HFF-Myc (cell line): ENCODE results near the gene PNPLA2.

Experiments used
- DNase-seq: peaks from one replicate; pipeline ENCODE4 v3.0.0-alpha.2; 2011; ENCODE audit warnings: low read depth; ENCODE audit errors: extremely low read depth
- H3K4me3 ChIP-seq: replicated peaks from 2 replicates; pipeline ENCODE4 v1.5.1; 2011; ENCODE audit warnings: low read depth, mild to moderate bottlenecking, control low read depth, low read length
- TF ChIP-seq, protein P1 (sequence below): IDR thresholded peaks from 2 replicates; pipeline ENCODE4 v1.5.1; 2012; ENCODE audit warnings: mild to moderate bottlenecking, low read depth, low read length, control low read depth; ENCODE audit errors: missing control alignments

PNPLA2 gene

DNA sequence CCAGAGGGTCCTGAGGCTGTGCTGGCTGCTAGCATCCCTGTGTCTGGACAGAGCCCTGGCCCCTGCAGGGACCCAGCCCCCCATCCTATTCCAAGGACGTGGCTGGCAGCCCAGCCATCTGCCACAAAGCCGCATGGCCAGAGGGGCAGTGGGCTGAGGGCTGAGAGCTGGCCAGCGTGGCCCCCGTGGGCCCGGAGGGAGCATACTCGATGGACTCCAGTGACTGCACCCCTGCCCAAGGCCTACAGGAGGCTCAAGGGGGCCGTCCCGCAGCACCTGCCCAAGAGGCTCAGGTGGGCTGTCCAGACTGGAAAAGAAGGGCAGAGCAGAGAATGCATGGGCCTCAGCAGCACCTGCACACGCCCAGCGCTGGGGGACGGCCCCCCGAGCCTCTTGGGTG, 37.1 kb downstream of the PNPLA2 start:
- no peak overlapping the region for H3K4me3 ChIP-seq
- no peak for DNase-seq
- TF ChIP-seq, protein P1, sequence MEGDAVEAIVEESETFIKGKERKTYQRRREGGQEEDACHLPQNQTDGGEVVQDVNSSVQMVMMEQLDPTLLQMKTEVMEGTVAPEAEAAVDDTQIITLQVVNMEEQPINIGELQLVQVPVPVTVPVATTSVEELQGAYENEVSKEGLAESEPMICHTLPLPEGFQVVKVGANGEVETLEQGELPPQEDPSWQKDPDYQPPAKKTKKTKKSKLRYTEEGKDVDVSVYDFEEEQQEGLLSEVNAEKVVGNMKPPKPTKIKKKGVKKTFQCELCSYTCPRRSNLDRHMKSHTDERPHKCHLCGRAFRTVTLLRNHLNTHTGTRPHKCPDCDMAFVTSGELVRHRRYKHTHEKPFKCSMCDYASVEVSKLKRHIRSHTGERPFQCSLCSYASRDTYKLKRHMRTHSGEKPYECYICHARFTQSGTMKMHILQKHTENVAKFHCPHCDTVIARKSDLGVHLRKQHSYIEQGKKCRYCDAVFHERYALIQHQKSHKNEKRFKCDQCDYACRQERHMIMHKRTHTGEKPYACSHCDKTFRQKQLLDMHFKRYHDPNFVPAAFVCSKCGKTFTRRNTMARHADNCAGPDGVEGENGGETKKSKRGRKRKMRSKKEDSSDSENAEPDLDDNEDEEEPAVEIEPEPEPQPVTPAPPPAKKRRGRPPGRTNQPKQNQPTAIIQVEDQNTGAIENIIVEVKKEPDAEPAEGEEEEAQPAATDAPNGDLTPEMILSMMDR, result no peak

DNA sequence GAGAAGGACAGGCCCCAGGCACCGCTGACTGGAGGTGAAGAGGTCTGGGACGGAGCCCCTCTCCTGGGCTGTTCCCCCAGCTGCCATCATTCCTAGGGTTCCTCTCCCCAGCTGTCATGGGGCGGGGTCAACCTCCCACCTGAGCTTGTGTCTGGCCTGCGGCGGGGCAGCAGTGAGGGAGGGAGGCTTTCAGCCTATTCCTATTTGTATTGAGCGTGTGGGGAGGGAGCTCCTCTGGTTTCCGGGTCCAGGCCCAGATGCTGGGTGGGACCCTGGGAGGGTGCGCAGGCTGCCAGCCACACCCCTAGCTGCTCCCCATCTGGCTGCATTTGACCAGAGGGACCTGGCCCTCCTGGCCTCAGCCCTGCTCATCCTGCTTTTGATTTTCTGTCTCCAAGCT, 37.7 kb downstream of the PNPLA2 start:
- H3K4me3 ChIP-seq, result no peak overlapping the region
- no peak for DNase-seq
- TF ChIP-seq, protein P1, result no peak

- TF ChIP-seq, protein P1, result no peak
- H3K4me3 ChIP-seq, result no peak overlapping the region
- DNase-seq, result no peak
Observed at GRCh38 chr11:858053-858761, 39.5 kb downstream of the PNPLA2 start.

GRCh38 chr11:858762-859339, 40.1 kb downstream of the PNPLA2 start:
- H3K4me3 ChIP-seq, result no peak overlapping the region
- DNase-seq, result no peak
- TF ChIP-seq, protein P1, result no peak

- TF ChIP-seq, protein P1, result no peak
- H3K4me3 ChIP-seq, result no peak overlapping the region
- no peak for DNase-seq
Observed at GRCh38 chr11:859394-860131, 40.8 kb downstream of the PNPLA2 start.

DNA sequence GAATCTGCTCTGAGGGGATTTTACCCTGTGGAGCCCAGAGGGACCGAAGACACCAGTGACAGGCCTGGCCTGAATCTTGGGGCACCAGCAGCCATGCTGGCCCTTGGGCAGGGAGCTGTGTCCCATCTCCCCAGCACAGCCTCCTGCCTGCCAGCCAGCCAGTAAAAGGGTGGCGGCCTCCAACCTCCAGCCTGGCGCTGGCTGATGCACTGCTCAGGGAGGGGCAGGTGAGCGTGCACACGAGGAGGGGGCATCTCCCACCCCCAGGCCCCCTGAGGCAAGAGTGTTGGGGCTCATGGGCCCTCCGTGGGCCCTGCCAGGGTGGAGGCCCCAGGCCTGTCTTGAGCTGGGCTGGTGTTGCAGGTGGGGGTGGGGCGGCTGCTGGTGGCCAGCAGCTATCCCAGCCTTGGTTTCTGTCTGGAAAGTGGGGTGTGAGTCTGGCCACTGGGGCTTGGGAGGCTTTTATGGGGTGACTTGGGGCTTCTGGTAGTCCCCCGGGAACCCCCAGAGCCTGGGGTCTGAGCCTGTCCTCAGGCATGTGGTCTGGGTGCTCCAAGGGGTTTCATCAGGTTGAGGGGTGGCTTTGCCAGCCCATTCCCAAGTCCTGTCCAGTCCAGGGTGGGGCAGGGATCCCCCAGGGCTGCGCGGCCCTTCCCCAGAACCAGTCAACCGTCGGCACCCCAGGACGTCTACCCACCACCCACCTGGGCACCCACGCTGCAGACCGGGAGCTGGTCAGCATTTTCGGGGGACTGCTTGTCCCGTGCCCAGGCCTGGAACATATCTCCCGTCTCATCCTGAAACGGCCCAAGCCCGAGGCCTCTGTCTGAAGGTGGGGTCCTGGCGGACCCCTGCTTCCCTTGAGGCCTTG, 41.8 kb downstream of the PNPLA2 start:
- TF ChIP-seq, protein P1, result no peak
- no peak for DNase-seq
- no peak overlapping the region for H3K4me3 ChIP-seq
